ENCODE measurements around the gene AHNAK.
A peak's percentile ranks its signal among the peaks of the same experiment; 100 is the strongest.
"Not testable (repeated sequence)": the region's sequence is repeated elsewhere in the genome, so short reads cannot be mapped to it uniquely, and the experiment has no call there.

The AHNAK gene

DNA sequence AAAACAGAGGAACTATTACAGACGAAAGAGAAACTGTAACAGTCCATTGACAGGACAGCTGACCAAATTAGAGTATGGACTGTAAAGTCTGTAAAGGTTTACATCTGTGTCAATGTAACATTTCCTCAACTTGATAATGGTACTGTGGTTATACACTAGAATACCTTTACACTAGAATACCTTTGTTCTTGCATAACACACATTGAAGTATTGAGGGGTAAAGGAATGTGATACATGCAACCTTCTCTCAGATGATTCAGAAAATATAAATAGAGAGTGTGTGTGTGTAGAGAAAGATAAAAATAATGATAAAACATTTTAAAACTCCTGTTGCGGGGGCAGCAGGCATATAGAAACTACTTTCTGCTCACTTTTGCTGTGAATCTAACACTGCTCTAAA, 32.6 kb upstream of the AHNAK start:
- no peaks in the 10 kb centered on the region for H3K27me3 ChIP-seq (ENCODE audit: control insufficient read depth, insufficient read depth, low read length)
- H3K36me3 ChIP-seq (ENCODE audit: control insufficient read depth, insufficient read depth, low read length), result peaks cover 41% of the 10 kb centered on the region
- H3K9ac ChIP-seq (ENCODE audit: low read depth, low read length), result no peak overlapping the region
- no peaks in the 10 kb centered on the region for H3K9me3 ChIP-seq (ENCODE audit: control insufficient read depth, insufficient read depth, low read length)
- H3K4me3 ChIP-seq (ENCODE audit: low read depth, low read length), result no peak overlapping the region
- no peaks in the 10 kb centered on the region for H3K4me1 ChIP-seq (ENCODE audit: control insufficient read depth, insufficient read depth, low read length)

DNA sequence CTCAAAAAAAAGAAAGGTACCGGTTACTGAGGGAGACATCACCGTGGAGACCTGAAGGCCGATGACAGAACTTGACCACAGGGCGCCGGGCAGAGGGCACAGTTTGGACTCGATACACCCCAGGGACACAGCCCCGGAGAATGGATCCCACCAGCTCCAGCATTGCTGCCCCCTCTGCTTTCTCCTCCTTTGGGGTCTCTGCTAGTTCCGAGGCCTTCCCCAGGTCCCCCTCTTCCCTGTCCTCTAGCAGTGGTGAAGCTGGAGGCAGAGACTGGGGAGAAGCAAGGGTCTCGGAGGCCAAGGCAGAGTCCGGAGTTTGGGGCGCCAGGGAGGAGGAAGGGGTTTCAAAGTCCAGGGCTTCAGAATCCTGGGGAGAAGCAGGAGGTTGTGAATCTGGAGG, 31.9 kb upstream of the AHNAK start:
- H3K9me3 ChIP-seq (ENCODE audit: control insufficient read depth, insufficient read depth, low read length), result no peaks in the 10 kb centered on the region
- no peaks in the 10 kb centered on the region for H3K27me3 ChIP-seq (ENCODE audit: control insufficient read depth, insufficient read depth, low read length)
- H3K4me1 ChIP-seq (ENCODE audit: control insufficient read depth, insufficient read depth, low read length), result no peaks in the 10 kb centered on the region
- H3K36me3 ChIP-seq (ENCODE audit: control insufficient read depth, insufficient read depth, low read length), result peaks cover 41% of the 10 kb centered on the region
- H3K4me3 ChIP-seq (ENCODE audit: low read depth, low read length), result no peak overlapping the region
- H3K9ac ChIP-seq (ENCODE audit: low read depth, low read length), result no peak overlapping the region

DNA sequence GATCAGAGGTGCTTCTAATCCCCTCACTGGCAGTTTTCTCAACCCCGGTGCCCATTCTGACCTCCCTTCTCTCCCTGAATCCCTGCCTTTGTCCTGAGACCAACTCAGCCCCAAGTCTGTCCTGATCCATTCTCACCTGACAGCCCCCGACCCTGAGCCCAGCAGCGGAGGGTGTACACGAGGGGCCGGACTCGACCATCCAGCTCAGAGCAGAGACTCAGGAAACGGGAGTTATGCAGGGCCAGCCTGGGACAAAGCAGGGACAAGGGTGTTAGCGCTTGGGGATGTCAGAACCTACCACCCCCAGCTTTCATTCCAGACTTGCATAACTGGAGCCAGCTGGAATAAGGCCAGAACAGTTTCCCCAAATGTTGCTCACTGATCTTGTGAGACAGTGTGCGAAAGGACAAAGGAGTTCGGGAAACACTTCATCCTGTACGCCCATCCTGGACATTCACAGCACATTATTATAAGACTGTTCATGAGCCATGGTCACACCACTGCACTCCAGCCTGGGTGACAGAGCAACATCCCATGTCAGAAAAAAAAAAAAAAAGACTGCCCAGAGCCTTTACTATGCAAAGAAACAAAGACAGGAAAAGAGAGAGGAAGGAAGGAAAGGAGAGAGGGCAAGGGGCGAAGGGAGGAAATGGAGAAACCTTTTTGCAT, 30.6 kb upstream of the AHNAK start:
- Histone ChIP-seq H3K9ac (ENCODE audit: low read depth, low read length) (no peak overlapping the region), H3K4me3 (ENCODE audit: low read depth, low read length) (no peak overlapping the region), H3K27me3 (ENCODE audit: control insufficient read depth, insufficient read depth, low read length) (no peaks in the 10 kb centered on the region), H3K36me3 (ENCODE audit: control insufficient read depth, insufficient read depth, low read length) (peaks cover 49% of the 10 kb centered on the region), H3K4me1 (ENCODE audit: control insufficient read depth, insufficient read depth, low read length) (peaks cover 2% of the 10 kb centered on the region), H3K9me3 (ENCODE audit: control insufficient read depth, insufficient read depth, low read length) (no peaks in the 10 kb centered on the region)

DNA sequence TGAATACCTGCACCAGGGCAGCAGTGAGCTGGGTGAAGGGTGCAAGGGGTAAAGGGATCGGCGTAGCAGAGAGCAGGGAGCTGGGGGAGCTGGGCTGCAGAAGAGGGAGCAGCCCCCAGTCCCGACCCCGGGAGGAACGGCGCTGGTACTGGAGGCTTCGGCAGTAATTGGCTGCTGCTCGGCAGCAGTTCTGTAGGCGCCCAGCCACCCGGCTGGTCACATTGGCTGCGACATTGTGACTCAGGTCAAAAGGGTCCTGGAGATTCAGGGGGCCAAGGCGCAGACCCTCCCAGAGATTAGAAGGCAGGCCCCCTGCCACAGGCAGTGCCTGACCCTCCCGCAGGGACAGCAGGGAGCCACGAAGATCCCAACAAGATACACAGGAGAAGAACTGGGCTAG, 29.2 kb upstream of the AHNAK start:
- H3K4me1 ChIP-seq (ENCODE audit: control insufficient read depth, insufficient read depth, low read length), result peaks cover 7% of the 10 kb centered on the region
- no peak overlapping the region for H3K4me3 ChIP-seq (ENCODE audit: low read depth, low read length)
- no peaks in the 10 kb centered on the region for H3K27me3 ChIP-seq (ENCODE audit: control insufficient read depth, insufficient read depth, low read length)
- no peaks in the 10 kb centered on the region for H3K9me3 ChIP-seq (ENCODE audit: control insufficient read depth, insufficient read depth, low read length)
- peaks cover 55% of the 10 kb centered on the region for H3K36me3 ChIP-seq (ENCODE audit: control insufficient read depth, insufficient read depth, low read length)
- no peak overlapping the region for H3K9ac ChIP-seq (ENCODE audit: low read depth, low read length)

DNA sequence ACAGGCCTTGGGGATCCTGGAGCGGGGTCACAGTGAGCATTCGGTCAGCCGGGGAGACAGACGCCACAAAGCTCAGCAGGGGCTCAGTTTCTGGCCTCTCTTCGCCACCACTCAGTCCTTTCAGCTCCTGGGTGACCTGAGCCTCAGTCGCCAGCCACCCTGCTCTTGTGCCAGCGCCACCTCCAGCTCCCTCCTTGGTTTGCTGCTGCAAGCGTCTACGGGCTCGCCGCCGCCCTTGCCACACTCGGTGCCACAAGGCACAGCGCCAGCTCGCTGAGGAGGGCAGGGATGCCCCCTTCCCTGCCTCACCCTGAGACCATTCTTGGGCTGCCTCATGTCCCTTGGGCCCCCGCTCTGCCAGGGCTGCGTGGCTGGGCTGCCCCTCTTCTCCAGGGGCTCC, 28.6 kb upstream of the AHNAK start:
- Histone ChIP-seq H3K36me3 (ENCODE audit: control insufficient read depth, insufficient read depth, low read length) (peaks cover 61% of the 10 kb centered on the region), H3K27me3 (ENCODE audit: control insufficient read depth, insufficient read depth, low read length) (no peaks in the 10 kb centered on the region), H3K9me3 (ENCODE audit: control insufficient read depth, insufficient read depth, low read length) (no peaks in the 10 kb centered on the region), H3K4me3 (ENCODE audit: low read depth, low read length) (peak overlapping the region; percentile 100), H3K9ac (ENCODE audit: low read depth, low read length) (no peak overlapping the region), H3K4me1 (ENCODE audit: control insufficient read depth, insufficient read depth, low read length) (peaks cover 7% of the 10 kb centered on the region)

DNA sequence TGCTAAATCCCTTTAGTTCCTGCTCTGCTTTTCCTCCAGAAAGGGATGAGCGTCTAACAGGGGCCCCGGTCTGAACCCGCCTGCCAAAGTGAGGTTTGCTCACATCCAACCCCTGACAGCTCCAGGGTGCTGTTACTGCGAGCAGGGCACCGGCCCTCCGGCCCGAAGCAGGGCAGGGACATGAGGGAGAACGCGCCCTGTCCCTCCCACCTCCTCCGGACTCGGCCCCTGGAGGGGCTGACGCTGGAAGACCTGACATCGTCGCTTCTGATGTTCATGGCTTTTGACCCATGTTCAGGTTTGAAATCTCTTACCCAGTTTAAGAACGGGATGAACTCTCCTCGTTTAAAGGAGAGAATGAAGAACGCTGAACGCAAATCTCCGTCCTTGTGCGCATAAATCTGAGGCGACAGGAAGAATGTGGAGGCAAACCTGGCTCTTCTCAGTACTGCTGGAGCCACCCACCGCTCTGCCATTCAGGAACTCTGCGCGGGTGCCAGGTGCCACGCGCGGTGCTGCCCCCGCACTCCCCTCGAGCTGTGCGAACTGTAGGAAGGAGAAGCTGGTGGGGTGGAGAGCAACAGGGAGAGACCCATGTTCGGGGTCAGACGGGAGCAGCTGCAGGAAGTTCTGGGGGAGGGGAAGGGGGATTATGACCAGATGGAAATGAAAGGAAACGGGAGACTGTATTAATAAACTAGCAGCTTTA, 27.9 kb upstream of the AHNAK start:
- peak overlapping the region; percentile 87 for H3K9ac ChIP-seq (ENCODE audit: low read depth, low read length)
- H3K9me3 ChIP-seq (ENCODE audit: control insufficient read depth, insufficient read depth, low read length), result no peaks in the 10 kb centered on the region
- no peaks in the 10 kb centered on the region for H3K27me3 ChIP-seq (ENCODE audit: control insufficient read depth, insufficient read depth, low read length)
- peak overlapping the region; percentile 100 for H3K4me3 ChIP-seq (ENCODE audit: low read depth, low read length)
- peaks cover 7% of the 10 kb centered on the region for H3K4me1 ChIP-seq (ENCODE audit: control insufficient read depth, insufficient read depth, low read length)
- H3K36me3 ChIP-seq (ENCODE audit: control insufficient read depth, insufficient read depth, low read length), result peaks cover 67% of the 10 kb centered on the region

DNA sequence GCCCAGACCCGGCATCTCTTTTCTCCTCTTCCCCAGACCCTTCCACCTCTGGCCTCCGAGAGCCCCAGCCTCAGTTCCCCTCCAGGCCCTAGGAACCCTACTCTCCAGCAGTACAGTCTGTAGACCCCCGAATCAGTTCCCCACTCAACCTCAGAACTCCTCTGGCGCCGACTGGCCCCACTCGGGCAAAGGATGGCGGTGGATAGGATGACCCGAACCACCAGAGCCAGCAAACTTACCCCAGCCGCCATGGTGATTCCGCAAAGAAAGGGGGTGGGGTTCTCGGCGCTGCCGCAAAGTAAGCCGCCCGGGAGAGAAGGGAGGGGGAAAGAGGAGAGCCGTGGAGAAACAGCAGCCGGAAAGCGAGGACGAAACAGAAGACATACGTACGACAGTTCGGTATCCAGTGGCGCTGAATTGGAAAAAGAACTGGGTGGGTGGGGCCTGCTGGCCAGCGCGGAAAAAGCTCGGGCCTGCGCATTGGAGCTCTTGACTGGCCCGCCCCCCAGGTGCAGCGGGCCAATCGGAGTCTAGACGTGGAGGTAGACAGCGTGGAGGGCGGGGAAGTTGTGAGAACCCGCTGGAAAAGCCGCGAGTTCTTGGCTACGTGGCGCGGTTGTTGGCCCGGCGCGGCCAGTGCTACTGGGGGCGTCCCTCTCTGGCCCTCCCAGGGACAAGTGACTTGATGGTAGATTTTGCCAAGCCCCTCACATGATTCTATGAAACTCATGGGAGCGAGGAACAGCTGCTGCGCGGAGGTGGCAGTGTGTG, 27.2 kb upstream of the AHNAK start, which contains the start of gene EEF1G:
EEF1G (minus strand) TSS at position 300 of the 771 bp plus-strand sequence; CDS start at position 251, 49 bp downstream.
- peak within 1 kb of the TSS; percentile 100 for H3K4me3 ChIP-seq (ENCODE audit: low read depth, low read length)
- H3K4me1 ChIP-seq (ENCODE audit: control insufficient read depth, insufficient read depth, low read length), result peaks cover 7% of the 10 kb centered on the region
- H3K9ac ChIP-seq (ENCODE audit: low read depth, low read length), result peak within 1 kb of the TSS; percentile 100
- no peaks in the 10 kb centered on the region for H3K27me3 ChIP-seq (ENCODE audit: control insufficient read depth, insufficient read depth, low read length)
- no peaks in the 10 kb centered on the region for H3K9me3 ChIP-seq (ENCODE audit: control insufficient read depth, insufficient read depth, low read length)
- peaks cover 71% of the 10 kb centered on the region for H3K36me3 ChIP-seq (ENCODE audit: control insufficient read depth, insufficient read depth, low read length)

DNA sequence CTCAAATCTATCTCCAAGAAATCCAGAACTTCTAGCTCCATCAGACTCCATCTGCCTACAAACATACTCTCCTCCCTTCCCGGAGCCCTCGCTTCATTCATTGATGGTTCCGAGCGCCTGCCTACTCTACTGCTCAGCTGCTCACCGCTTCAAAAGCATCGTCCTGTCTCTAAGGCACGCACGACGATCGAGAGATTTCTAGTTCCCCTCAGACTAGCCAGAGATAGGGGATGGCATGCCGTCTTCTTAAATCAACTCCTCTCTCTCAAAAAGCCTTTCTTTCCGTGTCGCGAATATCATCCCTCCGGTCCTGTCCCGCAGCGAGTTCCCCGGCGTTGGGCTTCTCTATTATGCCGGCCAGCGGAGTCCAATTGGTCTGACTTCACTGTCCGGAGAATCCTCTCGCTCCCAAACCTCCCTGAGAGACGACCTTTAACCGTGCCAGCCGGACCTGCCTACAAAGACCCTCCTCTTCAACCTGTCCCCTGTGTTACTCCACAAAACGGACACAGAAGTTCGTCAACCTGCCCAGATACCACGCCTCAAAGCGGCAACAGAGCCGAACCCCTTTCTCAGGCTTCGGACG, 26.5 kb upstream of the AHNAK start:
- Histone ChIP-seq H3K36me3 (ENCODE audit: control insufficient read depth, insufficient read depth, low read length) (peaks cover 69% of the 10 kb centered on the region), H3K4me3 (ENCODE audit: low read depth, low read length) (peak overlapping the region; percentile 100), H3K9ac (ENCODE audit: low read depth, low read length) (peak overlapping the region; percentile 100), H3K9me3 (ENCODE audit: control insufficient read depth, insufficient read depth, low read length) (no peaks in the 10 kb centered on the region), H3K4me1 (ENCODE audit: control insufficient read depth, insufficient read depth, low read length) (peaks cover 7% of the 10 kb centered on the region), H3K27me3 (ENCODE audit: control insufficient read depth, insufficient read depth, low read length) (no peaks in the 10 kb centered on the region)

DNA sequence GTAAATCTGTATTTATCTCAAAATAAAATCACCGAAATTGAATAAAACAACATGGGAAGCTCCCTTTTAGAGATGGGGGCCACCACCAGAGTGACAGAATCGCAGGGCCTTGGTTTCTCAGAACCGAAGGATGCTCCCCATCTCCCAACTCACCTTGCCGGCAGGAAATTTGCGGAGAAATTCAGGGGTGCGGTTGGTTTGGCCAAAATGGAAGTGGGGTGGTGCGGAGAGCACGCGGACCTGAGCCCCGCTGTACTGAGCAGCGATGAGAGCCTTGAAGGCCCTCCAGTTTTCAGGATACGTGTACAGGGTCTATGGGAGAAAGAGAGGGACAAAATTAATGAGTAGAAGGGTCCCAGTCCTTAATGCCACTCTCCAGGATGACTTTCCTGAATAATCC, 25.8 kb upstream of the AHNAK start:
- Histone ChIP-seq H3K36me3 (ENCODE audit: control insufficient read depth, insufficient read depth, low read length) (peaks cover 69% of the 10 kb centered on the region), H3K9ac (ENCODE audit: low read depth, low read length) (peak overlapping the region; percentile 100), H3K4me3 (ENCODE audit: low read depth, low read length) (peak overlapping the region; percentile 100), H3K27me3 (ENCODE audit: control insufficient read depth, insufficient read depth, low read length) (no peaks in the 10 kb centered on the region), H3K9me3 (ENCODE audit: control insufficient read depth, insufficient read depth, low read length) (no peaks in the 10 kb centered on the region), H3K4me1 (ENCODE audit: control insufficient read depth, insufficient read depth, low read length) (peaks cover 7% of the 10 kb centered on the region)

DNA sequence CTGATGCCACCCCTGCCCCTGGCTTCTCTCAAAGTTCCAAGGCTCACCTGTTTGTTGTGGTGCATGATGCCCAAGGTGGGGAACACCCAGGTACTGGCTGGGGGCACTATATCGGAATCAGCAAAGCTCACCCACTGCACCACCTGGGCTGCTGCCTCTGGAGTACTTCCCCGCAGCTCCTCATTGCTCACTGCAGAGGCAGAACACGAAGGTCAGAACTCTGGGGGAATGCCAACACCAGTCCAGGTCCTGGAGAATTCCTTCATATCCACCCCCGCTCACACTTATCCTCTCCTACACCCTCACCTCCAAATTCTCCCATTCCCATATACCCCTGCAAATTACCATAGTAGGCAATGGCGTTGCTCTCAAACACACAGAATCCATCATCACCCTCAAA, 24.9 kb upstream of the AHNAK start:
- H3K27me3 ChIP-seq (ENCODE audit: control insufficient read depth, insufficient read depth, low read length); H3K9me3 ChIP-seq (ENCODE audit: control insufficient read depth, insufficient read depth, low read length); H3K4me1 ChIP-seq (ENCODE audit: control insufficient read depth, insufficient read depth, low read length): not testable (repeated sequence)
- Histone ChIP-seq H3K36me3 (ENCODE audit: control insufficient read depth, insufficient read depth, low read length) (peaks cover 68% of the 10 kb centered on the region), H3K4me3 (ENCODE audit: low read depth, low read length) (peak overlapping the region; percentile 100), H3K9ac (ENCODE audit: low read depth, low read length) (peak overlapping the region; percentile 8)

DNA sequence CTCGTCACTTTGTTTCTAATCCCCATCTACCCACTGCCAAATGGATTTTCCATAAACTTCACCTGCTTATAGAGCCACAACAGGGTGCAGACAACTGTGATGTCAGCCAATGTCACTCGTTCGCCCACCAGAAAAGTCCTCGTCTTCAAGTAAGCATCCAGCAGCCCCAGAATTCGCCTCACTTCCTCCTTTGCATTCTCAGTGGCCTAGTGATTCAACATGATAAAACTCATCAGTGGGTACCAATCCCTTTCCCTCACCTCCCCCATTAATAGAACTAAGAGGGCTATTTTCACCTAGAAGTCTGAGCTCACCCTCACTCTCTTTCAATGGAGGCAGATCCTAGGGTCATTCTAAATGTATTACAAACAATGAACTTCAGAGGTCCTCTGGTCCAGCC, 24.3 kb upstream of the AHNAK start:
- not testable (repeated sequence) for H3K4me3 ChIP-seq (ENCODE audit: low read depth, low read length); H3K27me3 ChIP-seq (ENCODE audit: control insufficient read depth, insufficient read depth, low read length); H3K4me1 ChIP-seq (ENCODE audit: control insufficient read depth, insufficient read depth, low read length); H3K9me3 ChIP-seq (ENCODE audit: control insufficient read depth, insufficient read depth, low read length); H3K9ac ChIP-seq (ENCODE audit: low read depth, low read length)
- peaks cover 68% of the 10 kb centered on the region for H3K36me3 ChIP-seq (ENCODE audit: control insufficient read depth, insufficient read depth, low read length)

All from iPS-15b (cell line).